H7 (cell line): ENCODE measurements around the gene ANKRD61. TPM values are rescaled to one million over a fixed set of nuclear protein-coding genes. Genes with fewer than 3 reads are reported as not detected.
A peak's percentile ranks its signal among the peaks of the same experiment; 100 is the strongest.
"Not testable (repeated sequence)": the region's sequence is repeated elsewhere in the genome, so short reads cannot be mapped to it uniquely, and the experiment has no call there.

Experiments
- DNase-seq: peaks from one replicate; pipeline ENCODE4 v3.0.0; 2012
- H3K27me3 ChIP-seq: 2 replicates; pipeline ENCODE4 v1.6.0; 2011; ENCODE audit warnings: mild to moderate bottlenecking, low read length; ENCODE audit not compliant: control insufficient read depth, insufficient read depth
- H3K36me3 ChIP-seq: replicated peaks from 2 replicates; pipeline ENCODE4 v1.5.1; 2011; ENCODE audit warnings: low read length; ENCODE audit not compliant: control insufficient read depth, insufficient read depth
- H3K4me3 ChIP-seq: 2 replicates; pipeline ENCODE4 v1.5.1; 2011; ENCODE audit warnings: low read depth, mild to moderate bottlenecking, control low read depth, low read length, moderate library complexity; ENCODE audit not compliant: insufficient read depth
- total RNA-seq: library from RNA; depleted of rRNA; stranded (reverse); fragments of >200 nt; shearing (Covaris generic); gene quantifications from 2 replicates; pipeline ENCODE4 v1.2.3, GENCODE V29; 2014

Gene ANKRD61
- total RNA-seq, 1 experiment from 2014 or later, result 0.31 TPM

- H3K36me3 ChIP-seq, result peaks cover 50% of the 10 kb centered on the region
Observed at GRCh38 chr7:6023974-6024435, 7.2 kb upstream of the ANKRD61 start.

DNA sequence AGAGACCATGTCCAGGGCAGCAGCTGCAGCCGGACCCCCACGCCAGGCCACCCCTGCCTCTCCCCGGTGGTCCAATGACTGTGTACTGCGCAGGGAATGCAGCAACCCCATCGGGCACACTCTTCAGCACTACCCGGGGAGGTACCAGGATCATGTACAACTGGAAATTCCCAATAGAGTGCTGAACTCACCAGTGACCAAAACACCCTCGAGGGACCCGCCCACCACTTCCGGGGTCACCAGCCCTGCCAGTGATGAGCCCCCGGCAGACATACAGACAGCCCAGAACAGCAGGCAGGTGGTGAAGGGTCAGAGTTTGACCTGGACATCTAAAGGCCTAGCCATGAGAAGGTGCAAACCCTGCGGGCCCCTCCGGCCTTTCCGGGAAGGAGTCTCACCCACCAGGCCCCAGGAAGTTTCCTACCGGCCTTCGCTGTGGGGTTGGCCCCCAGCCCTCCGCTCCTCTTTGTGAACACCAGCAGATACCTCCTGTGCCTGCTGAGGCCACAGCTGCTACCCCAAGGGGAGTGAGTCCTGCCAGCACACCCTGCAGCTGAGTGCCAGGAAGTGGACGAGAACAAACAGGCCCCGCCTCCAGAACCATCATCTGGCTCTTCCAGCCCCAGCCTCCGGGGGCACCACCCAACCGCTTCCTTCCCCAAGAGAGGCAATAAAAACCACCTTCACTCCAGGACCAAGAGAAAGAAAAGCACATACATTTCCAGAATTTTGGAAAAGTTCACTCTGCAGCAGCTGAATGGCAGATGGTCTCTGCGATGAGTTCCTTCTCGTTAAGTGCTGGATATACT lies 5.0 kb upstream of the ANKRD61 start:
- Histone ChIP-seq H3K4me3 (no peak overlapping the region), H3K27me3 (no peaks in the 10 kb centered on the region), H3K36me3 (peaks cover 51% of the 10 kb centered on the region)
- DNase-seq, result peak; percentile 88

More at GRCh38 chr7:6023974-6024435, 7.2 kb upstream of the ANKRD61 start:
- no peaks in the 10 kb centered on the region for H3K27me3 ChIP-seq
- H3K4me3 ChIP-seq, result no peak overlapping the region
- DNase-seq, result no peak

GRCh38 chr7:6026820-6027311 lies 4.3 kb upstream of the ANKRD61 start:
- Histone ChIP-seq H3K4me3 (no peak overlapping the region), H3K27me3 (no peaks in the 10 kb centered on the region), H3K36me3 (peaks cover 47% of the 10 kb centered on the region)
- no peak for DNase-seq

DNA sequence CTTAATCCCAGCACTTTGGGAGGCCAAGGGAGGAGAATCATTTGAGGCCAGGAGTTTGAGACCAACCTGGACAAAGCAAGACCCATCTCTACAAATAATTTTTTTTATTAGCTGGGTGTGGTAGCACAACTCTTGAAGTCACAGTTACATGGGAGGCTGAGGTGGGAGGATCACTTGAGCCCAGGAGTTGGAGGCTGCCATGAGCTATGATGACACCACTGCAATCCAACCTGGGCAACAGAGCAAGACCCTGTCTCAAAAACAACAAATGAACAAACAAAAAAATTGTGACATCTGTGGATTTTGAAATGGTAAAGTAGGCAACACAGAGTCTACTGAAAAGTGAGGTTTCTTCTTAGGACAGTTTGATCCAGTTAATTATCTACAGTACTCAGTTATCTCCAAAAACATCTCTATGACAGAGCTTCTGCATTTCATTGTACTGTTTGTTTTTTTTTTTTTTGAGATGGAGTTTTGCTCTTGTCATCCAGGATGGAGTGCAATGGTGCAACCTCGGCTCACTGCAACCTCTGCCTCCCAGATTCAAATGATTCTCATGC lies 3.3 kb upstream of the ANKRD61 start:
- Histone ChIP-seq H3K36me3 (peaks cover 41% of the 10 kb centered on the region), H3K27me3 (no peaks in the 10 kb centered on the region), H3K4me3 (no peak overlapping the region)
- no peak for DNase-seq

DNA sequence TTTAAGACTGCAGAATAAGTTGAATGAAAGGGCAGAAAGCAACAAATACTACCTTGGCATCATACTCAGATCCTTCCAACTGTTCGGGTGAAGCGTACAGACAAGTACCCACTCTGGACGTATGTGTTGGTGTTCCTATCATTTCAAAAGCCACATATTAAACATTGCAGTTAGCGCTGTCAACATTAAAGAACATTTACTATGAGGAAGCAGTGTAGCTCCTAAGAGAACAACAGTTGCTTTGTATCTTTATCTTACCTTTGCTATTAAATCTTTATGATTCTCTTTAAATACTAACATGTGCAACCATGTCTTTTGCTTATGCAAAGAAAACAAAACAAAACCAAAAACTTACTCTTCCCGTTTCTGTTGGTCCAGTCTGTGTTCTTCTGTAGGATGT lies 2.6 kb upstream of the ANKRD61 start:
- Histone ChIP-seq H3K4me3 (no peak overlapping the region), H3K27me3 (no peaks in the 10 kb centered on the region), H3K36me3 (peaks cover 34% of the 10 kb centered on the region)
- DNase-seq, result no peak

GRCh38 chr7:6031567-6031966 lies 391 bp downstream of the ANKRD61 start:
- H3K4me3 ChIP-seq, result no peak overlapping the region
- no peaks in the 10 kb centered on the region for H3K27me3 ChIP-seq
- DNase-seq, result no peak
- peaks cover 33% of the 10 kb centered on the region for H3K36me3 ChIP-seq

DNA sequence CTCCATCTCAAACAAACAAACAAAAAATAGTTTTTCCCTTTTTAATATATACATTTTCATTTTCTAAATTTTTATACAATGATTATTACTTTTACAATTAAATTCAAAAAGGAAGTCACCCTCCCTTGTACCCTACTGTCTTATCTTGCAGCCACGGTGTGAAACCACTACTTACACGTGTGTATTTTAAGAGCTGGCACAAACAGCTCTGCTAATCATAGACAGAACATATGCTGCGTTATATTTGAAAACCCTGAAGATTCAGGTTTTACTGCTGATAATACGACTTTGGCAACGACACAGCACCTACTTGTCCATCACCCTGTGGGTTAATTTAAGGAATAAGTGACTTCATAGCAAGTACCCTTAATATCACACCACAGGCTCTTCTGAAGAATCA lies 991 bp downstream of the ANKRD61 start:
- peaks cover 28% of the 10 kb centered on the region for H3K36me3 ChIP-seq
- H3K27me3 ChIP-seq, result no peaks in the 10 kb centered on the region
- no peak for DNase-seq
- H3K4me3 ChIP-seq, result no peak overlapping the region

- no peak overlapping the region for H3K4me3 ChIP-seq
- H3K27me3 ChIP-seq, result no peaks in the 10 kb centered on the region
- no peak for DNase-seq
- H3K36me3 ChIP-seq, result peaks cover 27% of the 10 kb centered on the region
Observed at GRCh38 chr7:6032641-6033040, 1.5 kb downstream of the ANKRD61 start.

DNA sequence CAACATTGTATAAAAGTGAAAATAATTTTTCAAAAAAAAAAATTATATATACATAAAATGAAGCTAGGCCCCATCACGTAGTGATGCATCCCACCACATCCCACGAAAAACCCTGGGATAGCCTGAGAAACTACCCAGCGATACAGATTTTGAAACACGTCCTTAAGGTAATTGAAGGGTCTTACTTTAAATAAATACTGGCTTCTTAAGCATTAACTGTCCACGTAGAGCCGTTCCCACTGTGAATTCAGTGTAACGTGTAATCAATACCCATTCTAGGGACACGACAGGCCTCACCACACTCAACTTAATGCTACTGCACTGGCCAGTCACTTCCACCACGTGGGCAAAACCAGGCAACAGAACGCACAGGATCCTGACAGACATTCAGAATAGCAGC lies 4.0 kb downstream of the ANKRD61 start:
- Histone ChIP-seq H3K27me3 (no peaks in the 10 kb centered on the region), H3K36me3 (peaks cover 26% of the 10 kb centered on the region), H3K4me3 (no peak overlapping the region)
- DNase-seq, result no peak

GRCh38 chr7:6035686-6036085 lies 4.5 kb downstream of the ANKRD61 start:
- H3K36me3 ChIP-seq, result peaks cover 30% of the 10 kb centered on the region
- no peak for DNase-seq
- no peak overlapping the region for H3K4me3 ChIP-seq
- H3K27me3 ChIP-seq, result no peaks in the 10 kb centered on the region

DNA sequence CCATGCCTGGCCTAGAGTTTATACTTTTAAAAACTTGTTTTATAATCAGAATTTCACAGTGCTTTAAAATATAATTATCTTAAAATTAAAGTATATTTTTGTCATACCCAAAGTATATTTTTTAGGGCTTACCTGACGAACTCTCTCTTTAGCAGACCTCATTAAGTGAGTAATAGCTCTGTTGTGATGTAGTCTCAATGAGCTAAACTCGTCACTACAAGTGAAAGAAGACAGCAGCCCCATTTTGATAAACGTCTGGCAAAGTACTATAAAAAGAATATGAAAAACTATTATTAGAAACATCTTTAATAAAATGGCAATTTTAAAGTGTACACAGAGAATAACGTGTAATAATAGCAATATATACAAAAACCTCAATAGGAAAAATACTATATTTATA lies 18.6 kb downstream of the ANKRD61 start:
- no peaks in the 10 kb centered on the region for H3K27me3 ChIP-seq
- H3K36me3 ChIP-seq, result peaks cover 23% of the 10 kb centered on the region
- no peak overlapping the region for H3K4me3 ChIP-seq
- DNase-seq, result no peak

GRCh38 chr7:6051185-6051584 lies 20.0 kb downstream of the ANKRD61 start:
- not testable (repeated sequence) for DNase-seq, H3K27me3 ChIP-seq, H3K4me3 ChIP-seq
- H3K36me3 ChIP-seq, result peaks cover 16% of the 10 kb centered on the region

DNA sequence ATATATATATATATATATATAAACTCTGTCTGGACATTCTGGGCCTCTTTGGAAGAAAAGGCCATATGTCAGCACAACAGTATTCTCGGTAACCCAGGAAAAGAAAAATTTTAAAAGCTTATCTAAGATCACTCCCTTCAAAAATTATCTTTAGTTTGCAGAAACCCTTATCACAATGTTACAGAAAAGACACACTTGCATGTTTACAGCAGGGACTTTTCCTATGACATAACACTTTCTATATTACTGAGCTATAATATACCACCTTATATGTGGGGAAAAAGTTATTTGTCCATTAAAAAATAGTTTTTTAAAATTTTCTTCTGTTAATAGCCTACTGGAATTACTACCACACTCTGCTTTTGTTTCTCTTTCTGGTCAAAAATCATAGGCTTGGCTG lies 25.4 kb downstream of the ANKRD61 start:
- no peak for DNase-seq
- H3K36me3 ChIP-seq, result peaks cover 3% of the 10 kb centered on the region
- no peaks in the 10 kb centered on the region for H3K27me3 ChIP-seq
- H3K4me3 ChIP-seq, result no peak overlapping the region

DNA sequence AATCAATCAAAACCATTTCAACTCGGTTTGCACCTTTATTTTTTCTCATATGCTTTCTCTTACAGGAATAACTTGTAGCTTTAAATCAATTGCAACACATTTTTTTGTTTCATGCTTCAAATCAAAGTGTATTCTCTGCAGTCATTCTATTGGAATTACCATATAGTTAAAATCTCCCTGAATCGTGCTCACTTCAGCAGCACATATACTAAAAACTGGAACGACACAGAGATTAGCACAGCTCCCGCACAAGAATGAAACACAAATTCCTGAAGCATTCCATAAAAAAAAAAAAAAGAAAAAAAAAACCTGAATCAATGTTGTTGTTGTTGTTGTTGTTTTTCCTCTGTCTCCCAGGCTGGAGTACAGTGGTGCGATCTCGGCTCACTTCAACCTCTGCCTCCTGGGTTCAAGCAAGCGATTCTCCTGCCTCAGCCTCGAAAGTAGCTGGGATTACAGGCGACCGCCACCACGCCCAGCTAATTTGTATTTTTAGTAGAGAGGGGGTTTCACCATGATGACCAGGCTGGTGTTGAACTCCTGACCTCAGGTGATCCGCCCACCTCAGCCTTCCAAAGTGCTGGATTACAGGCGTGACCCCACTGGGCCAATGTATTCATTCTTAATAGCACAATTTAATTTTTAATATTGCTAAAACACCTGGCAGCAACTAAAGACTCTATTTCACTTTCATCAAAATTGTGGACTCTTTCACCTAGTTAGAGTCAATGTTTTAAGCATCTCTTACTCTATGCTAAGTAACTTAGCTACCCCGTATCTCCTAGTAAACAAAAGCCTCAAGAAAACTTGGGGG lies 26.3 kb downstream of the ANKRD61 start:
- Histone ChIP-seq H3K4me3 (peak overlapping the region; percentile 96; the same call in 1 of the 2 replicates), H3K27me3 (no peaks in the 10 kb centered on the region), H3K36me3 (peaks cover 3% of the 10 kb centered on the region)
- DNase-seq, result no peak
